Measurements from ENCODE around the gene IFNAR2. TPM values are rescaled to one million over a fixed set of nuclear protein-coding genes. Genes with fewer than 3 reads are reported as not detected.

IFNAR2 gene
- total RNA-seq, 1 experiment from 2014 or later: 8.8 TPM

DNA sequence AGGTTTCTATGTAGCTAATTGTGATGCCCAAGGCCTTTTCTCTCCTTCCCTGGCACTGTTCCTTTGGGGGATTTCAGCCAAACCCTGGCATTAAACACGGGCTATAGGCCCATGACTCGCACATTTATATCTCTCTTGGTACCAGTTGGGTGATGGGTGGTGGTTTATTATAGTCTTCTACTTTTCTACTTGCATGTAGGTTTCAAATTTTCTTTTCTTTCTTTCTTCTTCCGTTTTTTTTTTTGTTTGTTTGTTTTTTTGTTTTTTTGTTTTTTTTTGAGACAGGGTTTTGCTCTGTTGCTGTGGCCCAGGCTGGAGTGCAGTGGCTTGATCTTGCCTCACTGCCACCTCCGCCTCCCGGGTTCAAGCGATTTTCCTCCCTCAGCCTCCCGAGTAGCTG, 37.5 kb downstream of the IFNAR2 start:
- Mint-ChIP-seq H3K4me1 (ENCODE audit: insufficient read depth, unreplicated experiment) (peaks cover 25% of the 10 kb centered on the region), H3K9me3 (ENCODE audit: unreplicated experiment) (no peaks in the 10 kb centered on the region), H3K36me3 (ENCODE audit: insufficient read depth, unreplicated experiment) (peaks cover 31% of the 10 kb centered on the region), H3K4me3 (ENCODE audit: unreplicated experiment) (peak overlapping the region; percentile 75), H3K27ac (ENCODE audit: low read depth, unreplicated experiment) (peak overlapping the region; percentile 63), H3K27me3 (ENCODE audit: insufficient read depth, unreplicated experiment) (no peaks in the 10 kb centered on the region)
- ChIA-PET POLR2A (interaction anchor here (0.6 to 6.2 kb wide), 8 partner anchors 20 to 508 kb away, joined by 3 to 53 read pairs (median 7); partner anchors contain the start of genes IFNAR1 and IFNAR2), CTCF (interaction anchor here (0.7 to 1.9 kb wide), 4 partner anchors 37 to 108 kb away, joined by 3 to 6 read pairs (median 4); no protein-coding TSS in a partner anchor)
- intact Hi-C loops (cut with micrococcal nuclease): no loop called here
- no TSS peak for BruUV-seq (replicated peaks)
- no peak for DNase-seq (ENCODE audit: unreplicated experiment)
- TF ChIP-seq CTCF (IDR thresholded peaks at IDR 0.05; ENCODE audit: unreplicated experiment): no peak

DNA sequence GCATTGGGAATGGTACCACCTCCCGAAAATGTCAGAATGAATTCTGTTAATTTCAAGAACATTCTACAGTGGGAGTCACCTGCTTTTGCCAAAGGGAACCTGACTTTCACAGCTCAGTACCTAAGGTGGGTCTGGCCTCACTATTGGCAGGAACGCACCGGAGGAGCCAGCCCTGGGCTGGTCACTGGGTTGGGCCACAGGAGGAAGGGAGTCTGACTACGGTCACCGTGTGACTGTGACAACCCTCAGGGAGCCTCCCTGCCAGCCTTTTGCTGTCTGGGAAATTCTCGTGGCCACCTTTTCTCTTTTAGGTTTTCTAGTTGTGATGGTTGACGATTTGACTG, 38.6 kb downstream of the IFNAR2 start:
- ChIA-PET CTCF (interaction anchor here (1.9 kb wide), 1 partner anchor 65 kb away, joined by 6 read pairs; no protein-coding TSS in a partner anchor), POLR2A (interaction anchor here (1.1 to 6.2 kb wide), 4 partner anchors 9 to 112 kb away, joined by 3 to 53 read pairs (median 11); partner anchors contain the start of gene IFNAR1)
- intact Hi-C loops (cut with micrococcal nuclease): no loop called here
- H3K27ac Mint-ChIP-seq (ENCODE audit: low read depth, unreplicated experiment): peak overlapping the region; percentile 91
- H3K27me3 Mint-ChIP-seq (ENCODE audit: insufficient read depth, unreplicated experiment): no peaks in the 10 kb centered on the region
- H3K9me3 Mint-ChIP-seq (ENCODE audit: unreplicated experiment): no peaks in the 10 kb centered on the region
- TF ChIP-seq CTCF (IDR thresholded peaks at IDR 0.05; ENCODE audit: unreplicated experiment): no peak
- BruUV-seq (replicated peaks): no TSS peak
- DNase-seq (ENCODE audit: unreplicated experiment): no peak
- peaks cover 33% of the 10 kb centered on the region for H3K36me3 Mint-ChIP-seq (ENCODE audit: insufficient read depth, unreplicated experiment)
- peak overlapping the region; percentile 75 for H3K4me3 Mint-ChIP-seq (ENCODE audit: unreplicated experiment)
- H3K4me1 Mint-ChIP-seq (ENCODE audit: insufficient read depth, unreplicated experiment): peaks cover 25% of the 10 kb centered on the region

DNA sequence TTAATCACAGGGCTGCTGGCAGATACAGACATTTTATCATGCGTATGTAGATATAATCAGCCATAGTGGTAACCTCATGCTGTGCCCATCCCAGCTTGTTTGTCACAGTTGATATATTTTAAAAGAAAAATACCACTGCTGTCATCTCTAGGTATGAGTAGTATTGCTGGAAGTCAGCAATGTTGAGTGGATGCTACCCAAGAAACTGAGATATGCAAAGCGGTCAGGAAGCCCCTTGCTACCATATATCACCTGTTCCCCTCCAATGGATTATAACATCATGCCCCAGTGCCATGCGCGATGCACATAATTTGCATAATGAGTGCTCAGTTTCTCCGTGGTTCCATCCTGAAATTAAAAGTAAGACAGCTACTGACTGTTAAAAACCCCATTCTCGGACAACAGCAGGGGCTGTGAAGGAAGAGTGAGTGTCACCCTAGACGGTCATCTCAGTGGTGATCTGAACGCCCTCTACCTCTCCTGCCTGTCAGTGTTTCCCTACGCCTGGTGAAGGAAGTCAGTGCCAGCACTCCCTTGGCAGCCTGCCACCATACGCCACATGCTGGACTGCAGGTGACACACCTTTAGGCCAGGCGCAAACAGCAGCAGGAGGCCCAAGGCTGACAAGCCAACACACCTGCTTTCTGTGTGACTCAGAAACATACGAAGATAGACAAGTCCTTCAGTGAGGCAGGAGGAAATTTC, 39.2 kb downstream of the IFNAR2 start:
- intact Hi-C loops (cut with micrococcal nuclease): no loop called here
- ChIA-PET POLR2A (interaction anchor here (0.6 to 6.2 kb wide), 11 partner anchors 9 to 499 kb away, joined by 3 to 53 read pairs (median 3); partner anchors contain the start of genes IFNAR1 and IFNAR2), CTCF (interaction anchor here (0.5 to 1.9 kb wide), 3 partner anchors 65 to 865 kb away, joined by 3 to 6 read pairs (median 3); no protein-coding TSS in a partner anchor)
- Mint-ChIP-seq H3K36me3 (ENCODE audit: insufficient read depth, unreplicated experiment) (peaks cover 39% of the 10 kb centered on the region), H3K9me3 (ENCODE audit: unreplicated experiment) (no peaks in the 10 kb centered on the region), H3K4me3 (ENCODE audit: unreplicated experiment) (peak overlapping the region; percentile 59), H3K27me3 (ENCODE audit: insufficient read depth, unreplicated experiment) (no peaks in the 10 kb centered on the region), H3K4me1 (ENCODE audit: insufficient read depth, unreplicated experiment) (peaks cover 25% of the 10 kb centered on the region), H3K27ac (ENCODE audit: low read depth, unreplicated experiment) (peak overlapping the region; percentile 91)
- no TSS peak for BruUV-seq (replicated peaks)
- TF ChIP-seq CTCF (IDR thresholded peaks at IDR 0.05; ENCODE audit: unreplicated experiment): no peak
- peak; percentile 90 for DNase-seq (ENCODE audit: unreplicated experiment)

DNA sequence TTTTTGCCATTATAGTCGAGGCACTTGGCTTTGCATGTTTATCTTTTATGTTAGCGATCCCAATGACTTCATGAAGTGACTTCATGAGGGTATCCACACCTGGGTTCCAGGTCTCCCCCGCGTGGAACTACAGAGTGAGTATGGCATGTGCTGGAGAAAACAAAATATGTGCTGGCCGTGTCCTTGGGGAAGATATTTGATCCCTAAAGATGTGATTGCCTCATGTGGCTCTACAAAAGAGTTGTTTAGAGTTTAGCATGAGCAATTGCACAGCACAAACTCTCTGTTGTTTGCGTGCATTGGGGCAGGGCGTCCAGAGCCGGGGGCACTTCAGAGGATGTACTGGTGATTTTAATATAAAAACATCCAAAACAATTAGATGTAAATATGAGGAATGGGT, 41.2 kb downstream of the IFNAR2 start:
- Mint-ChIP-seq H3K9me3 (ENCODE audit: unreplicated experiment) (no peaks in the 10 kb centered on the region), H3K4me3 (ENCODE audit: unreplicated experiment) (no peak overlapping the region), H3K36me3 (ENCODE audit: insufficient read depth, unreplicated experiment) (peaks cover 44% of the 10 kb centered on the region), H3K27ac (ENCODE audit: low read depth, unreplicated experiment) (no peak overlapping the region), H3K27me3 (ENCODE audit: insufficient read depth, unreplicated experiment) (no peaks in the 10 kb centered on the region), H3K4me1 (ENCODE audit: insufficient read depth, unreplicated experiment) (peaks cover 21% of the 10 kb centered on the region)
- no TSS peak for BruUV-seq (replicated peaks)
- ChIA-PET CTCF (no interaction called here), POLR2A (interaction anchor here (3.1 to 6.2 kb wide), 2 partner anchors 15 to 54 kb away, joined by 14 to 53 read pairs; partner anchors contain the start of gene IFNAR1)
- intact Hi-C loops (cut with micrococcal nuclease): no loop called here
- DNase-seq (ENCODE audit: unreplicated experiment): no peak
- no peak for TF ChIP-seq CTCF (IDR thresholded peaks at IDR 0.05; ENCODE audit: unreplicated experiment)

Measured in MCF 10A (cell line).